ENCODE measurements around the gene PTGR2.
"Not testable (repeated sequence)": the region's sequence is repeated elsewhere in the genome, so short reads cannot be mapped to it uniquely, and the experiment has no call there.

The PTGR2 gene

DNA sequence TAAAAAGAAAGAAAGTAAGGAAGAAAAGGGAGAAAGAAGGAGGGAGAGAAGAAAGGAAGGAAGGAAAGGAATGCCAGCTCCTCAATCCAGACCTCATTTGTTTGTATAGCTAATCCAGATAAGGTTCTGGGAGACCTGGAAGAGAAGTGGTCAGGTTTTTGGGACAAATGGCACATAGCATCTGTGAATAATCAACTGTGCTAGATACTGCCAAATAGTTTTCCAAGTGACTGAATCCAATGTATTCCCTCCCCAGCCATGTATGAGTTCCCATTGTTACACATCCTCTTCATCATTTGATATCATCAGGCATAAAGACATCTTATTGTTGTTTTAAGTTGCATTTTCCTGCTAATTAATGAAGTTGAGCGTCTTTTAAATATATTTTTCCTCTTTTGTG is 18.6 kb upstream of the PTGR2 start:
- DNase-seq (ENCODE audit: low read depth) = no peak

DNA sequence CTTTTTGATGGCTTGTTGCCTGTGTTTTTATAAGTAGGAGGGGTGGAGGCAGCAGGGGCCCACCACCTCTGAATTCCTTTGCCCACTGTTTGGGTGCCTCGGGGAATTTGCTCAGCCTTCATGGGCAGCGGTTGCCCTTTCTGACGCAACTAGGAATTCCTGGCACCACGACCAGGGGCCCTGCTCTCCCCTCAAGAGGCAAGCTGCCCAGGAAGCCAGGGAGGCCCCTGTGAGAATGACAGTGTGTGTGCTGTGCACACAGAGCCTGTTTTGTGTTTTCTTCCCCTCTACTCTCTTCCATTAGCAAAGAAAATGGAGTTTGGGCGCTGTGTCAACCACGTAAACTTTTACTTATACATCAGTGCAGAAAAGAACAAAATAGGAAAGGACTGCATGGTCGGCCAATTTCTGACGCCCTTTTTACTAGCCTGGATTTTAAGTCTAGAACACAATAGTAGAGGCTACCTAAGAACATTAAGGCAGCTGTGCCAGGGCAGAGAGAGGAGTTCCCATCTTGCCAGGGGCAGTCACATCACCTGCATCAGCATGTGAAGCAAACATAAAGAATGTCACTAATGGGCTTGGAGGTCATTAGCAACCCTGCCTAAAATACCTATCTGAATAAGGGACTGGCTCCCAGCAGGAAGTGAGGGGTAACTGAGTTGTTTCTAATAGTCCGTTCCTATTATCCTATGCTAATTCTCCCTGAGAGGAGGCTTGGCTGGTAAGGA is 17.9 kb upstream of the PTGR2 start:
- no peak for DNase-seq (ENCODE audit: low read depth)

DNA sequence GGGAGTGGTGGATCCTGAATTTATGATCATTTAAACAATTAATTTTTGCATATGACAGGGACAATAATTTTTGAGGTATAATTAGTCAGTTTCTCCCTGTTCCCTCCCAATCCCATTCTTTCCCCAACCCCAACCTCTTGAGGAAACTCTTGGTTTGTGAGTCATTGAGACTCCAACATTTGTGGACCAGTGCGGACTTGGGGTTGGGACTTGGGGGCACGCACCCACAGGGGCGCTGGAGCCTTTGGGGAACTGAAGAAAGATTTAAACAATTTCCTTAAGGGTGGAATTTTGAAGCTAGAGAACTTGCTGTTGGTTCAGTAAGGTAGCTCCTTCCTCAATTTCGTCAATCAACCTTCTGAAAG is 17.4 kb upstream of the PTGR2 start:
- DNase-seq (ENCODE audit: low read depth) = no peak

DNA sequence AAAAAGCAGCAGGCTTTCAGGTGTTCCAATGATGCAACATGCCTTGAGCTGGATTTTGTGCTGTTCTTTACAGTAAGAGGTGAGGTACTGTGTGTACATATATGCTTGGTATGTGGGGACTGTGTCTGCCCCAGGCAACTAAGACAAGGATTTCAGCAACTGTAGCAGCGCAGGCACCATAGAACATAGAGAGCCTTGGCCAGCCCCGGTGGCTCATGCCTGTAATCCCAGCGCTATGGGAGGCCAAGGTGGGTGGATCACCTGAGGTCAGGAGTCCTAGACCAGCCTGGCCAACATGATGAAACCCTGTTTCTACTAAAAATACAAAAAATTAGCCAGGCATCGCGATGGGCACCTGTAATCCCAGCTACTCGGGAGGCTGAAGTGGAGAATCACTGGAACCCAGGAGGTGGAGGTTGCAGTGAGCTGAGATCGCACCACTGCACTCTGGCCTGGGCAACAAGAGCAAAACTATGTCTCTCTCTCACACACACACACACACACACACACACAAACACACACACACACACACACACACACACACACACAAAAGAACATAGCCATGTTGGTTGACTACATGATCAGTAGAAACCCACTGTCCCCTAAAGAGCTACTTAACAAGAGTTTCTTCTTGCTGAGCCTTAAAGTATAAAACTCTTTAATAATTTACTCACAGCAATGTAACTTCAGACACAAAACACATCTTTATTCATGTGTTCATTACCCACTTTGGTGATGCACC is 13.2 kb upstream of the PTGR2 start:
- DNase-seq (ENCODE audit: low read depth) = not testable (repeated sequence)

DNA sequence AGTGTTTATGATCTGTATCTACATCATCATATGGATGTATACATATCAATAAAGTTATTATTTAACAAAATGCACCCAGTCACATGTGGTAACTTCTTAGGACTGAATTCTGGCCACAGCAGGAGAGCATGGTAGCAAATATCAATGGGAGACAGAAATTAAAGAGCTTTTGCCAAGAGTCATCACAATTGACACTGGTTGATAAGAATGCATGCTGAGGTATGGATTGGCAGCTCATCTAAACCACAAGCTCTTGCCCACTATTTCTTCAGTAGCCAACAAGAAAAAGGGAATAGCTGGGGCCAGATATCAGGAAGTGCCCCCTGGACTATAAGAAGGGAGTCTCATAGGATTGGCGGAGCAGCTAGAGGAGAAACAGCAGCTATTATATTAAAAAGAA is 9.4 kb upstream of the PTGR2 start:
- DNase-seq (ENCODE audit: low read depth) = no peak

DNA sequence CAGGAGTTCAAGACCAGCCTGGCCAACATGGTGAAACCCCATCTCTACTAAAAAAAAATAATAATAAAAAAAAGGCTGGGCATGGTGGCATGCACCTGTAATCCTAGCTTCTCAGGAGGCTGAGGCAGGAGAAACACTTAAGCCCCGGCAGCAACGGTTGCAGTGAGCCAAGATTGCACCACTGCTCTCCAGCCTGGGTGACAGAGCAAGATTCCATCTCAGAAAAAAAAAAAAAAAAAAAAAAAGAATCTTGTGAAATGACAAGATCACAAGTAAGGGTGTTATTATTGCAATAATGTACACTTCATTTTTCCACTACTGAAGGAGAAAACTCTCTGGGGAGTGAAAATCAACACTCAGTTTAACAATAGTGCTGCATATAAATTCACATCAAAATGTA is 8.8 kb upstream of the PTGR2 start:
- DNase-seq (ENCODE audit: low read depth) = no peak

DNA sequence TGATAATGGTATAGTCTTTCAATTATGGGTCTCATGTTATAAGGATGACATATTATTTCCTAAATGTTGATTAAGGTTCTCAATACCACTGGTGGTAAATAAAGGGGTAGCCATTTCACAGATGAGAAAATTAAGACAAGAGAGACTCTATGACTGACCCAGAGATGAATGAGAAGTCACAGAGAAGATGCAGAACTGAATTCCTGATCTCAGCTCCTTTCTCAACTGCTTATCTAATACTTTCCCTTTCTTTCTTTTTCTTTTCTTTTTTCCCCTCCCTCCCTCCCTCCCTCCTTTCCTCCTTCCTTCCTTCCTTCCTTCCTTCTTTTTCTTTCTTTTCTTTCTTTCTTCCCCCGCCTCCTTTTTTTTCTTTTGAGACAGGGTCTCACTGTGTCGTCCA is 8.3 kb upstream of the PTGR2 start:
- DNase-seq (ENCODE audit: low read depth) = no peak

DNA sequence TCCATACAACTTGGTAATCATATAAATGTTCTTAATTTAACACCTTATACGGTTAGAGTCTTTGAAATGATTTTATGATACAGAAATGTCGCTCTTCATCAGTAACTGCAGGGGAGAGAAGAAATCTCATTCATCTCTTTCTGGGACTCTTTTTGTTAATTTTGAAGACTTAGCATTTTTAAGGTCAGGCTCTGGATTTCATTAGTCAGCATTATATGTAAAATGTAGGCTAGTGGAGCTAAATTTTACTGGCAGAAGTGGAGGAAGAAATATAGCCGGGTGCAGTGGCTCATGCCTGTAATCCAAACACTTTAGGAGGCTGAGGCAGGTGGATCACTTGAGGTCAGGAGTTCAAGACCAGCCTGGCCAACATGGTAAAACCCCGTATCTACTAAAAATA is 4.7 kb upstream of the PTGR2 start:
- no peak for DNase-seq (ENCODE audit: low read depth)

DNA sequence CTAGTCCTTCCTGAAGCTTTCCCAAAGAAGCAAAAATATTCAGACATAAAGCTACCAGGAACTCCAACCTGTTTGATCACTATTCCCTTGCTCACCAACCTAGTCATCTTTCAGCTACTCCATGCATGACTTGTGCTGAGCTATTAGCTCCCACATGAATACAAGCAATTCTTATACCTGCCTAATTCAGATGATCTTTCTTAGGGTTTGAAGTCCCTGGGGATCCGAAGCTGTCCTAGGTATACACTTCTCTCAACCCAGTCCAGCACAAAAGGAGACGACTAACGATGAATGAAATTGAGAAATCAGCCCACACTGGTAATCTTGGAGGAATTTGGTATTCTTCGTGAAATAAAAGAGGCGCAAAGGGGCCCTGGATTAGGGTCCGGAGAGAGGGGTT is 631 bp upstream of the PTGR2 start:
- no peak for DNase-seq (ENCODE audit: low read depth)

DNA sequence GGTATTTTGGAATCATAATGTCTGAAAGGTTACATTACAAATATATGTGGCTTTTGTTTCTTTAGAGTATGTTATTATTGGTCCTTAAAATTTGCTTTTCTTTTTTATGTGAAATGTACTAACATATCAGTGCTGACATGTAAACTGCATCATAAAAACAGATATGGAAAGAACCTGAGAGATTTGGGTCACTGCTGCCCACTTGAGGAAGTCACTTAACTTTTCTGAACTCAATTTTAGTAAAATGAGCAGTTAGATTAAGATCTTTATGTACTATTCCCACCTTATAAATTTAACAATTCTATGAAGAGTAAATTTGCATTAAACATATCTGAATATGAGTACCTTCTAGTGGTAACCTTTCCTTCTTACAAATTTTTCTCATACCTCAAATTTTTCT is 7.5 kb downstream of the PTGR2 start:
- DNase-seq (ENCODE audit: low read depth) = no peak

DNA sequence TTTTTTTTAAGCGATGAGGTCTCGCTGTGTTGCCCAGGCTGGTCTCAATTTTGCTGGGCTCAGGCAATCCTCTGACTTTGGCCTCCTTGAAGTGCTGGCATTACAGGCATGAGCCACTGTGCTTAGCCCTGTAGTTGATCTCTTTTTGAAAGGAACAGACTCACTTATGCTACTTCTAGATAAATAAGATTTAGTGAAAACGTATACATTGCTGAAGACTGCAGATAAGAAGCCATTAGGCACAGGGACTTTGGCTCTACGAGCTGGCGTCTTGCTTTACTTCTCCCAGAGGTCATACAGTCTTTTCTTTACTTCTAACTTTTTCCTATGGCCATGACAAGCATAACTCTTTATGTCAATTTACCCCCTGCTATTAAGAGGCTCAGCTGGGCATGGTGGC is 9.4 kb downstream of the PTGR2 start:
- no peak for DNase-seq (ENCODE audit: low read depth)

DNA sequence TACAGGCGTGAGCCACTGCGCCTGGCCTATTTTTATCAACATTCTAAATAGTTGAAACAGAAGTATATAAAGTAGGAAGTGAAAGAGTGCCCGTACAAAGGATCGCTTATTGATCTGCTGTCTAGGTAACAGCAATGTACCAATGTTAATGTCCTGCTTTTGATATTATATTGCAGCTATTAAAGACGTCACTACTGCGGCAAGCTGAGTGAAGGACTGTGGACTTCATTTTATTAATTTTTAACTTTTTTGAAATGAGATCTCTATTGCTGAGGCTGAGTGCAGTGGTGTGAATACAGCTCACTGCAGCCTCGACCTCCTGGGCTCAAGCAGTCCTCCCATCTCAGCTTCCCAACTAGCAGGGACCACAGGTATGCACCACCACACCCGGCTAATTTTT is 10.8 kb downstream of the PTGR2 start:
- DNase-seq (ENCODE audit: low read depth) = no peak

DNA sequence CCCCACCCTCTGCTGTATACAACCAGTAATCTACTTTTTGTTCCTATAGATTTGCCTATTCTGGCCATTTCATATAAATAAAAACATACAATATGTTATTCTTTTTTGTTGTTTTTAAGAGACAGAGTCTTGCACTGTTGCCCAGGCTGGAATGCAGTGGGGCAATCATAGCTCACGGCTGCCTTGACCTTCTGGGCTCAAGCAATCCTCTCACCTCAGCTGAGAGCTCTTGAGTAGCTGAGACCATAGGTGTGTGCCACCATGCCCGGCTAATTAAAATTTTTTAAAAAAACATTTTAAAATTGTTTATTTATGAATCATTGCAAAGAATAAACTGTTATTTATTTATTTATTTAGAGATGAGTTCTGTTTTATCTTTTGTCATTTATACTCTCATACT is 11.6 kb downstream of the PTGR2 start:
- DNase-seq (ENCODE audit: low read depth) = no peak

DNA sequence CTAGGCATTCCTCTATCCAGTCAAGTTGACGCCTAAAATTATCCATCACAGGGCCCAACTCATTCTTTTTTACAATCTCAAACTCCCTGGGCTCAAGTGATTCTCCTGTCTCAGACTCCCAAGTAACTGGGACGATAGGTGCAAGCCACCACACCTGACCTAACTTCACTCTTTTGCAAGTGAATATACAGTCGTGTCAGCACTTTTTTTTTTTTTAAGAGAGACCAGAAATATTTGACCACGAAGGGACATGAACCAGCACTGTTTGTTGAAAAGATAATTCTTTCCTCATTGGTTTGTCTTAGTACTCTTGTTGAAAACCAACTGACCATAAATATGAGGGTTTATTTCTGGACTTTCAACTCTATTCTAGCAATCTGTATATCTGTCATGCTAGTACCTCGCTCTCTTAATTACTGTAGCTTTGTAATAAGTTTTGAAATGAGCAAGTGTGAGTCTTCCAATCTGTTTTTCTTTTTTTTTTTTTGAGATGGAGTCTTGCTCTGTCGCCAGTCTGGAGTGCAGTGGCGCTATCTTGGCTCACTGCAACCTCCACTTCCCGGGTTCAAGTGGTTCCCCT is 14.0 kb downstream of the PTGR2 start:
- DNase-seq (ENCODE audit: low read depth) = no peak

DNA sequence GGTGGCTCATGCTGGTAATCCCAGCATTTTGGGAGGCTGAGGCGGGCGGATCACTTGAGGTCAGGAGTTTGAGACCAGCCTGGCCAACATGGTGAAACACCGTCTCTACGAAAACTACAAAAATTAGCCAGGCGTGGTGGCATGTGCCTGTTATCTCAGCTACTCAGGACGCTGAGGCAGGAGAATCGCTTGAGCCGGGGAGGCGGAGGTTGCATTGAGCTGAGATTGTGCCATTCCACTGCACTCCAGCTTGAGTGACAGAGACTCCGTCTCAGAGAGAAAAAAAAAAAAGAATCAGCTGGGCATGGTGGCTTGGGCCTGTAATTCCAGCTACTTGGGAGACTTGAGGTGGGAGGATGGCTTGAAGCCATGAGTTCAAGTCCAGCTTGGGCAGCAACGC is 18.1 kb downstream of the PTGR2 start:
- DNase-seq (ENCODE audit: low read depth) = not testable (repeated sequence)

DNA sequence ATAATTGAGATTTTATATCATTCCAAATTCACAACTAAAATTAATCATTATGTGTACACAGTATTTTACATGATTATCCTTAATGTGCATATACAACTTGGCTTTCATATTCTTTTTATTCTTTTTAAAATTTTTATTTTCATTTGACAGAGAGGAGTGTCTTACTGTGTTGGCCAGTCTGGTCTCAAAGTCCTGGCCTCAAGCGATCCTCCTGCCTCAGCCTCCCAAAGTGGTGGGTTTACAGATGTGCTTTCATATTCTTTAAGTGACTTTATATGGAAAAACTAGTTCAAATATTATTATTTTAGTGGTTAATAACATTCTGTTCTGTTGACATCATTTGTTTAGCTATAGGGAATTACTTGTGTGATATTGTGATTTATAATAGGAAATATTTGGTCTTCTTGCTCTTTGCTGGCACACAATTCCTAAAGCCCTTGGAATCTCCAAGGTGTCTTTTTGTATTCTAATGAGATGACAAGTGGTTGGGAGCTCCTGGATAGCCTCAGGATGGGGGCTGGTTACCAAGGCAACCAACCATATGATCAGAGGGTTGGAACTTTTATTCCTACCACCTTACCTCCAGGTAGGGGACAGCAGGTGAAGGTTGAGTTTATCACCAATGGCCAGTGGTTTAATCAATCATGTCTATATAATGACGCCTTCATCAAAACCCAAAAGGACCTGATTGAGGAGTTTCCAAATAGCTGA is 19.0 kb downstream of the PTGR2 start:
- DNase-seq (ENCODE audit: low read depth) = no peak

DNA sequence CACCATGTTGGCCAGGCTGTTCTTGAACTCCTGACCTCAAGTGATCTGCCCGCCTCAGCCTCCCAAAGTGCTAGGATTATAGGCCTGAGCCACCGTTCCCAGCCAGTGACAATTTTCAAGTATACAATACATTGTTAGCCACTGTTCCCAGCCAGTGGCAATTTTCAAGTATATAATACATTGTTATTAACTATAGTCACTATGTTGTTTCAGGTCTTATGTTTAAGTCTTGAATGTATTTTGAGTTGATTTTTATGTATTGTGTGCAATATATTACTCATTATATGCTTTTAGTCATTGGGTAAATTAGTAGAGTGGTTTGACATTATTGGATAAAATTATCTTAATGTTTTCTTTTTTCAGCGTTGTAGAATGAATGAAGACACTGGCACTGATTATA is 22.0 kb downstream of the PTGR2 start:
- no peak for DNase-seq (ENCODE audit: low read depth)

DNA sequence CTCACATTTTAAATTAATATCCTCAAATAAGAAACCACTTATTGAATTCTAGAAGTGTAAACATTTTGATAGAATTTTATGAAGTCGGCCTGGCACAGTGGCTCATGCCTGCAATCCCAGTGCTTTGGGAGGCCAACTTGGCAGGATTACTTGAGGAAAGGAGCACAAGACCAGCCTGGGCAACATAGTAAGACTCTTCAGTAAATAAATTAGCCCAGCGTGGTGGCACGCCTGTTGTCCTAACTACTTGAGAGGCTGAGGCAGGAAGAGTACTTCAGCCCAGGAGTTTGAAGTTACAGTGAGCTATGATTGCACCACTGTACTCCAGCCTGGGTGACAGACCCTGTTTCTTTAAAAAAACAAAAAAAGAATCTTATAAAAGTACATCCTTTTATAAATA is 26.2 kb downstream of the PTGR2 start:
- no peak for DNase-seq (ENCODE audit: low read depth)

DNA sequence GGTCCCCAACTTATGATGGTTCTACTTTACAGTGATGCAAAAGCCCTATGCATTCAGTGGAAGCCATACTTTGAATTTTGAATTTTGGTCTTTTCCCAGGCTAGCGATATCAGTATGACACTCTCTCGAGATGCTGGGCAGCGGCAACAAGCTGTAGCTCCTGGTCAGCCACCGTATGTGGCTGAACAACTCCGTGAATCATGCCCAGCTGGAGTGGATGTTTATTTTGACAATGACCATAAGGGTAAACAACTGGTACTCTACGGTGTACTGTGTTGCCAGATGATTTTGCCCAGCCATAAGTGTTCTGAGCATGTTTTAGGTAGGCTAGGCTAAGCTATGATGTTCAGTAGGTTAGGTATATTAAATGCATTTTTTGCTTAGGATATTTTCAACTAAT is 26.8 kb downstream of the PTGR2 start:
- DNase-seq (ENCODE audit: low read depth) = no peak

DNA sequence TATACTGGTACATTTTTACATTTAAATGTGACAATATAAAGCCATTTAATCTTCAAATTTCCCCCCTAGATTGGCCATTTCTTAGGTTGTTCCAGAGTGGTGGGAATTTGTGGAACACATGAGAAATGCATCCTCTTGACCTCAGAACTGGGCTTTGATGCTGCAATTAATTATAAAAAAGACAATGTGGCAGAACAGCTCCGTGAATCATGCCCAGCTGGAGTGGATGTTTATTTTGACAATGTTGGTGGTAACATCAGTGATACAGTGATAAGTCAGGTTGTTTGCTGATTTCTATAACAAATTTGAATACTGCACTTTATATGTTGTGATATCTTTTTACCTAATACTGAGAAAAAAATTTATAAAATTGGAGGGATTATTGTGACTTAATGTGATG is 27.4 kb downstream of the PTGR2 start:
- no peak for DNase-seq (ENCODE audit: low read depth)

DNA sequence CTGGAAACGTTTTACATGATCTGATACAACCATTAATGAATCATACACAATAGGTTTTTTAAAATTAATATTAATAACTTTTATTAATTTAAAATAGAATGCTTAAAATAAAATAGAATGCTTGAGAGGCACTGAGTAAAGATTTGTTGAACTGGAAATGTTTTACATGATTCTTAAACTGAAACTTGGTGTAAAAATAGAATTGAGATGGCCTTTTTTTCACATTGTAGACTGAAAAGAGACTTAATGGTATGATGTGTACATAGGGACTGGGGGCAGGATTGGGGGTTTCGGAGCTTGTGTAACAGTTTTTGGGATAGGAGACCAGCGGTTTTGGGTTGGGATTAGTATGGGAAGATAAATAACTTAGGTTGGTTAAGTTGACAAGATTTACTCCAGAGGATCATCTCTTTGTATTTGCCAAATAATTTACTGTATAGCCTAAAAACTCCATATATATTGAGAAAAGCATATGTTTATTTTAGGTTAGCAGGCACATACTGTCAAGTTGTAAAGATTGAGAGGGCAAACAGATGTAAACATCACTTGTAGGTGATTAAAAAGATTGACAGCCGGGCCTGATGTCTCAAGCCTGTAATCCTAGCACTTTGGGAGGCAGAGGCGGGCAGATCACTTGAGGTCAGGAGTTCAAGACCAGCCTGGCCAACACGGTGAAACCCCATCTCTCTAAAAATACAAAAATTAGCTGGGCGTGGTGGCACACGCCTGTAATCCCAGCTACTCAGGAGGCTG is 33.0 kb downstream of the PTGR2 start:
- DNase-seq (ENCODE audit: low read depth) = no peak

Measured in stimulated activated CD8-positive, alpha-beta memory T cell treated with anti-CD3 and anti-CD28 coated beads, Interleukin-4, amount 100 ng/mL, for 24 hours (primary cell).